H1 (cell line): Measurements from ENCODE around the gene GLS. TPM values are rescaled to one million over a fixed set of nuclear protein-coding genes. Genes with fewer than 3 reads are reported as not detected.

Experiments
- CTCF ChIA-PET: fragments of 300-600 bp; sonication (Branson Sonifier 250); formaldehyde crosslinking; loops from one replicate; lab custom pipeline; 2021; ENCODE audit not compliant: partially characterized antibody; lab: Charles Lee
- POLR2A ChIA-PET: fragments of 300-600 bp; sonication (Branson Sonifier 250); formaldehyde crosslinking; loops from one replicate; lab custom pipeline; 2021; ENCODE audit warnings: inconsistent platforms; ENCODE audit not compliant: partially characterized antibody; lab: Charles Lee
- DNase-seq, 2 experiments: peaks; one replicate each; pipeline versions ENCODE4 v3.0.0 to v3.0.0-alpha.2; 2010 to 2022; ENCODE audit warnings: low spot score in 2 of 2, low read depth in 1 of 2, mixed read lengths in 1 of 2
- FAIRE-seq: peaks from 2 replicates; lab custom pipeline; 2011; peaks lifted over from hg19 to GRCh38; lab: Jason Lieb, UNC
- H2AFZ ChIP-seq: 2 replicates; pipeline ENCODE4 v1.8.1; 2012; ENCODE audit warnings: low read length, inconsistent platforms
- H2AK5ac ChIP-seq: 2 replicates; pipeline ENCODE4 v1.6.1; 2013; ENCODE audit warnings: low read depth, low read length
- H2BK120ac ChIP-seq: replicated peaks from 2 replicates; pipeline ENCODE3; 2013; ENCODE audit warnings: low read depth, low read length, inconsistent platforms
- H2BK12ac ChIP-seq: 2 replicates; pipeline ENCODE4 v1.6.1; 2013; ENCODE audit warnings: low read depth, low read length
- H2BK15ac ChIP-seq: 2 replicates; pipeline ENCODE4 v1.6.1; 2013; ENCODE audit warnings: low read length
- H2BK20ac ChIP-seq: 2 replicates; pipeline ENCODE4 v1.6.1; 2013; ENCODE audit warnings: low read length
- H2BK5ac ChIP-seq: 2 replicates; pipeline ENCODE4 v1.6.1; 2013; ENCODE audit warnings: low read depth, low read length
- H3K14ac ChIP-seq: 2 replicates; pipeline ENCODE4 v1.6.1; 2013; ENCODE audit warnings: inconsistent platforms; ENCODE audit not compliant: insufficient read length
- H3K18ac ChIP-seq: 2 replicates; pipeline ENCODE4 v1.6.1; 2013; ENCODE audit warnings: low read length; ENCODE audit errors: extremely low read depth
- H3K23ac ChIP-seq: 2 replicates; pipeline ENCODE4 v1.6.1; 2013; ENCODE audit warnings: inconsistent platforms; ENCODE audit not compliant: insufficient read length
- H3K23me2 ChIP-seq: 2 replicates; pipeline ENCODE4 v1.6.1; 2013; ENCODE audit warnings: low read depth, low read length
- H3K27ac ChIP-seq: 2 replicates; pipeline ENCODE4 v1.6.1; 2011; ENCODE audit warnings: low read depth, low read length, inconsistent platforms
- H3K27me3 ChIP-seq, 4 experiments: replicated peaks in 1 of 4; 1 replicate in 1 of 4; 2 replicates in 3 of 4; pipeline versions ENCODE4 v1.6.1 to v1.8.1; 2011 to 2013; ENCODE audit warnings: low read length in 3 of 4, mild to moderate bottlenecking in 3 of 4, inconsistent platforms in 2 of 4, mixed read lengths in 2 of 4, moderate library complexity in 1 of 4; ENCODE audit not compliant: control insufficient read depth in 3 of 4, insufficient read depth in 3 of 4; ENCODE audit errors: extremely low read depth in 1 of 4
- H3K36me3 ChIP-seq, 4 experiments: 2 replicates each; pipeline versions ENCODE4 v1.6.1 to v1.8.1; 2011 to 2013; ENCODE audit warnings: mild to moderate bottlenecking in 4 of 4, low read length in 3 of 4, moderate library complexity in 2 of 4, control low read depth in 1 of 4, inconsistent platforms in 1 of 4; ENCODE audit not compliant: insufficient read depth in 4 of 4, control insufficient read depth in 2 of 4
- H3K4ac ChIP-seq: replicated peaks from 2 replicates; pipeline ENCODE3; 2013; ENCODE audit warnings: low read length, low read depth, mixed read lengths, inconsistent platforms; ENCODE audit not compliant: insufficient read length
- H3K4me1 ChIP-seq, 4 experiments: replicated peaks in 1 of 4; 1 replicate in 1 of 4; 2 replicates in 3 of 4; pipeline versions ENCODE4 v1.6.1 to v1.8.1; 2011 to 2013; ENCODE audit warnings: low read length in 3 of 4, inconsistent platforms in 2 of 4, mixed read lengths in 1 of 4; ENCODE audit not compliant: insufficient read depth in 4 of 4, control insufficient read depth in 3 of 4
- H3K4me2 ChIP-seq, 2 experiments: 2 replicates each; pipeline versions ENCODE4 v1.6.1 to v1.8.1; 2011 to 2013; ENCODE audit warnings: low read depth in 2 of 2, low read length in 2 of 2, control low read depth in 1 of 2, inconsistent platforms in 1 of 2, mild to moderate bottlenecking in 1 of 2; ENCODE audit not compliant: insufficient read depth in 1 of 2
- H3K4me3 ChIP-seq, 4 experiments: fragments of 200-600, 300-600 bp in 1 of 4; sonication (generic), shearing (Covaris generic), sonication (Bioruptor Twin) in 1 of 4; 2 replicates each; pipeline versions ENCODE4 v1.5.1 to v1.8.1; 2011 to 2016; ENCODE audit warnings: low read length in 4 of 4, low read depth in 3 of 4, control low read depth in 2 of 4, inconsistent platforms in 2 of 4, mild to moderate bottlenecking in 2 of 4, mixed read lengths in 1 of 4, moderate library complexity in 1 of 4; ENCODE audit not compliant: insufficient read depth in 2 of 4; ENCODE audit errors: extremely low read depth in 1 of 4
- H3K56ac ChIP-seq: replicated peaks from 2 replicates; pipeline ENCODE3; 2013; ENCODE audit warnings: low read depth, mild to moderate bottlenecking, mixed read lengths, low read length, inconsistent platforms; ENCODE audit not compliant: insufficient read length
- H3K79me1 ChIP-seq: 2 replicates; pipeline ENCODE4 v1.6.1; 2013; ENCODE audit warnings: low read depth, low read length, control low read depth
- H3K79me2 ChIP-seq, 2 experiments: 2 replicates each; pipeline versions ENCODE4 v1.6.1 to v1.8.1; 2012 to 2013; ENCODE audit warnings: low read length in 2 of 2, mild to moderate bottlenecking in 2 of 2, inconsistent platforms in 1 of 2; ENCODE audit not compliant: insufficient read depth in 2 of 2, control insufficient read depth in 1 of 2
- H3K9ac ChIP-seq, 4 experiments: replicated peaks in 1 of 4; 1 replicate in 1 of 4; 2 replicates in 3 of 4; pipeline versions ENCODE4 v1.6.1 to v1.8.1; 2011 to 2013; ENCODE audit warnings: low read depth in 3 of 4, low read length in 3 of 4, control low read depth in 2 of 4, mild to moderate bottlenecking in 2 of 4, moderate library complexity in 2 of 4, inconsistent platforms in 1 of 4; ENCODE audit errors: extremely low read depth in 1 of 4
- H3K9me3 ChIP-seq, 2 experiments: 2 replicates each; pipeline versions ENCODE4 v1.6.1 to v1.8.1; 2012 to 2013; ENCODE audit warnings: mild to moderate bottlenecking in 2 of 2, moderate library complexity in 2 of 2, control low read depth in 1 of 2, inconsistent platforms in 1 of 2, low read depth in 1 of 2, low read length in 1 of 2, mixed read lengths in 1 of 2; ENCODE audit not compliant: insufficient read depth in 2 of 2
- H4K20me1 ChIP-seq, 2 experiments: replicated peaks in 1 of 2; 2 replicates each; pipeline versions ENCODE3 to v1.8.1; 2011 to 2013; ENCODE audit warnings: inconsistent platforms in 2 of 2, low read length in 2 of 2, mild to moderate bottlenecking in 1 of 2; ENCODE audit not compliant: insufficient read depth in 2 of 2, control insufficient read depth in 1 of 2
- H4K5ac ChIP-seq: 2 replicates; pipeline ENCODE4 v1.6.1; 2013; ENCODE audit warnings: low read length, low read depth, mixed read lengths, inconsistent platforms; ENCODE audit not compliant: insufficient read length
- H4K8ac ChIP-seq: 2 replicates; pipeline ENCODE4 v1.8.0; 2013; ENCODE audit warnings: mild to moderate bottlenecking, moderate library complexity, low read length, inconsistent platforms; ENCODE audit not compliant: insufficient read depth; ENCODE audit errors: extremely low read depth
- H4K91ac ChIP-seq: replicated peaks from 2 replicates; pipeline ENCODE3; 2013; ENCODE audit warnings: low read length, mixed read lengths, inconsistent platforms; ENCODE audit not compliant: insufficient read length
- CHD1 ChIP-seq: IDR thresholded peaks from 2 replicates; pipeline ENCODE4 v1.6.1; 2012; ENCODE audit warnings: low read depth, low read length, improper control_type of control experiment
- EP300 ChIP-seq, 2 experiments: IDR thresholded peaks; 1 replicate in 1 of 2; 2 replicates in 1 of 2; pipeline ENCODE4 v1.6.1; 2011 to 2012; ENCODE audit warnings: low read depth in 2 of 2, low read length in 2 of 2, mild to moderate bottlenecking in 2 of 2, borderline replicate concordance in 1 of 2, inconsistent platforms in 1 of 2, moderate library complexity in 1 of 2
- GABPA ChIP-seq: IDR thresholded peaks from 2 replicates; pipeline ENCODE4 v1.6.1; 2011; ENCODE audit warnings: mild to moderate bottlenecking, low read length, moderate library complexity, borderline replicate concordance; ENCODE audit not compliant: insufficient read depth
- MAX ChIP-seq: IDR thresholded peaks from 2 replicates; pipeline ENCODE4 v1.6.1; 2012; ENCODE audit warnings: inconsistent platforms
- POLR2AphosphoS5 ChIP-seq: IDR thresholded peaks from 2 replicates; pipeline ENCODE4 v1.6.1; 2011; ENCODE audit warnings: low read depth, low read length
- SAP30 ChIP-seq: fragments of 300-600 bp; sonication (generic); IDR thresholded peaks from 2 replicates; pipeline ENCODE4 v1.7.1; 2012; ENCODE audit warnings: low read length, moderate library complexity, mild to moderate bottlenecking, inconsistent platforms; ENCODE audit not compliant: insufficient read depth, insufficient replicate concordance
- SP4 ChIP-seq: IDR thresholded peaks from 2 replicates; pipeline ENCODE4 v1.6.1; 2012; ENCODE audit warnings: low read length, inconsistent platforms
- SUZ12 ChIP-seq: fragments of 200-600 bp; sonication (generic); IDR thresholded peaks from 2 replicates; pipeline ENCODE4 v1.6.1; 2012; ENCODE audit warnings: mild to moderate bottlenecking, inconsistent platforms, low read length, moderate library complexity, mixed read lengths
- WGBS, 2 experiments: shearing (Covaris generic) in 1 of 2; methylation state at CpG; one replicate each; pipeline versions ENCODE4 v1.1.6 to v1.1.7; 2013 to 2015; ENCODE audit warnings: low lambda C conversion rate in 2 of 2, mixed read lengths in 2 of 2, inconsistent platforms in 1 of 2, low coverage in 1 of 2, missing lambda C conversion rate in 1 of 2; ENCODE audit not compliant: insufficient replicate concordance in 2 of 2, insufficient coverage in 1 of 2, insufficient read length in 1 of 2; ENCODE audit errors: extremely low coverage in 1 of 2, missing lambda C conversion rate in 1 of 2; 5-methylcytosine and 5-hydroxymethylcytosine counted together
- polyA plus RNA-seq, 7 experiments: library from polyadenylated mRNA; depleted of rRNA in 3 of 7; stranded (reverse) in 5 of 7; unstranded in 2 of 7; fragments of >200 nt in 5 of 7; fragments of 200-250 nt in 2 of 7; gene quantifications; 1 replicate in 5 of 7; 2 replicates in 1 of 7; 4 replicates in 1 of 7; pipeline versions ENCODE4 v1.2.1 to v1.2.3, GENCODE V29; 2011 to 2013; ENCODE audit warnings: missing spikeins in 2 of 7, mixed read lengths in 2 of 7
- total RNA-seq: library from RNA; stranded (reverse); fragmentation: NEBNext Ultra II Directional; extraction: Animal tissue kit (Norgen Biotek cat#: 25700); gene quantifications from 2 replicates; pipeline ENCODE4 v1.2.1, GENCODE V29; 2021

Gene GLS
- total and polyA plus RNA-seq, 2 of the 8 experiments (the other 6 are each of a cell fraction or from before 2014, with no cell fraction given): 15.7 to 89.8 TPM

- Histone ChIP-seq H2BK15ac (no peak overlapping the region), H3K9ac (no peak overlapping the region), H3K79me1 (no peaks in the 10 kb centered on the region), H2BK5ac (no peak overlapping the region), H3K56ac (no peak overlapping the region), H4K91ac (no peak overlapping the region), H3K23ac (no peak overlapping the region), H4K8ac (no peak overlapping the region), H3K14ac (no peak overlapping the region), H2BK20ac (no peak overlapping the region), H3K4me2 (no peak overlapping the region), H3K4me3 (no peak overlapping the region), H3K27ac (no peak overlapping the region), H3K36me3 (no peaks in the 10 kb centered on the region), H3K79me2 (no peaks in the 10 kb centered on the region), H2AK5ac (no peak overlapping the region), H3K27me3 (no peaks in the 10 kb centered on the region), H3K18ac (no peak overlapping the region), H2AFZ (no peak overlapping the region), H3K4me1 (no peaks in the 10 kb centered on the region), H3K4ac (no peak overlapping the region), H4K5ac (no peak overlapping the region), H3K9me3 (no peaks in the 10 kb centered on the region), H2BK120ac (no peak overlapping the region), H2BK12ac (no peak overlapping the region), H4K20me1 (no peaks in the 10 kb centered on the region), H3K23me2 (no peaks in the 10 kb centered on the region; the same call in 1 of the 2 replicates)
- 93% methylated on average over 3 of the region's 3 CpGs; no CpG with 5 or more reads in 1 of the 2 experiments for WGBS, 2 experiments
- POLR2A ChIA-PET: no interaction called here
- CTCF ChIA-PET: interaction anchor here (0.9 to 1.3 kb wide), 2 partner anchors 9 kb away, joined by 3 to 5 read pairs; no protein-coding TSS in a partner anchor
- TF ChIP-seq POLR2AphosphoS5: no peak
- no peak for TF ChIP-seq SP4
- no peak for TF ChIP-seq EP300 (IDR thresholded peaks at IDR 0.05; ENCODE audit: borderline replicate concordance in 1 of 2, low read depth in 2 of 2, low read length in 2 of 2)
- no peak for TF ChIP-seq CHD1
- TF ChIP-seq GABPA: no peak
- no peak for TF ChIP-seq MAX
- no peak for TF ChIP-seq SAP30
- no peak for TF ChIP-seq SUZ12
- DNase-seq (no peak), FAIRE-seq (peak; percentile 13)
Observed at GRCh38 chr2:190843890-190844699, 36.5 kb upstream of the GLS start.
